ENCODE data around the gene SMG1.
"Not testable (repeated sequence)": the region's sequence is repeated elsewhere in the genome, so short reads cannot be mapped to it uniquely, and the experiment has no call there.

The SMG1 gene

DNA sequence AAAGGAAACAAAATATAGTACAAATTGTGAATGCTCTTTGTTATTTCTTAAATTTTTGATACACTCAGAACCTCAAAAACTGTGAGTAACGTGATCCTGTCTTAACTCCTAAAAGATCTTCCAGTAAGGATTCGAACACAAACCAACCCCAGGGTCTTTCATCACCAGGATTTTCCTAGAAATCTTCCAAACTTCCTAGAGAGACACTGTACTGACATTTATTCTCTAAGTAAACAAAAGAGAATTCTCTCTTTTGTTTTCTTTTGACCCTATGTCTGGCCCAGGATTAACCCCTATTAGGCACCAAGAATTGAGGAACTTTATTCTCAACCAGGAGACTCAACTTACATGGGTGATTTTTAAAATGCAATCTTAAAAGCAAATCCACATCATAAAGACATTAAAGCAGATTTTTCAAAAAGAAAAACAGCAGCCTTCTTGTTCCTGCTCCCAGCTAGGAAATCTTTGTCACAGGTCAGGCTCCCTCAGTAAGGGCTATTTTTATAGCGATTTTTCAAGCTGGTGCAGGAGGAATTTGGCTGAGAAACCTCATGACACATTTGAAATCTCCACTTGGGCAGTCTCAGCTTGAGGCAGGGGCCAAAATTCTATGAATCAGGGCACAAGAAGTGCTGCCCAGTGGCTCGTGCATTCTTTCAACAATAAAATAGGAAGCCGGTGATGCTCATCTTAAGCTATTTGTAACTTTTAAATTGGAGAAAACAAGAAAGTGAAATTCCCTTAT lies 6.2 kb upstream of the SMG1 start:
- DNase-seq = no peak

DNA sequence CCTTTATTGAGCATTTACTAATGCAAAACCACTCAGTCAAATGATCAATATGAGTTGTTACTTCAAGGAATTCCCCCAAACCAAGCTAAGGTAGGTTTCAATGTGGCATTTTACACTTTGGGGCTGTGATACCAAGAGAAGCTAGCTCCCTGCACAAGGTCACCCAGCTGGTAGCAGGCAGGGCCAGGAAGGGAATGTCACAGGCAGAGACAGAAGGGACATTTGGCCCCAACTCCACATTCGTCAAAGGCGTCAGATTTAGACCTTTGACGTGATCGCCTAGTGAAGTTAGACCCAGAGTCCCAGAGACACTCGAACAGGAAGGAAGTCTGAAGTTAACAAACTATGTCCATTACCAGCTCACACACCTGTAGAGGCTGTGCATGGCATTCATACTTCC lies 5.5 kb upstream of the SMG1 start:
- DNase-seq = no peak

DNA sequence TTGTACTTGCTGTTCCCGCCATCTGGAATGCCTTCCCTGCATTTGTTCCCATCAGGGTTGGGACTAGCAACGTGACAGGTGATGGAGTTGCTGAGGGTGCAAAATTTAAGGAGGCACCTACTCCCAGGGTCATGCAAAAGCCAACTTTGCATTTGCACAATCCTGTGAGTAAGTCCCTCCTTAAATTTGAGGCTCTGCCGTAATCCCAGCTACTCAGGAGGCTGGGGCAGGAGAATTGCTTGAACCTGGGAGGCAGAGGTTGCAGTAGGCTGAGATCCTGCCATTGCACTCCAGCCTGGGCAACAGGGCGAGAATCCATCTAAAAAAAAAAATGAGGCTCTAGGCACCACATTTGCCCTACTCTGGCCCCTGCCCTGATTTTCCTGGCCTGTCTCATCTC lies 3.9 kb upstream of the SMG1 start:
- not testable (repeated sequence) for DNase-seq

DNA sequence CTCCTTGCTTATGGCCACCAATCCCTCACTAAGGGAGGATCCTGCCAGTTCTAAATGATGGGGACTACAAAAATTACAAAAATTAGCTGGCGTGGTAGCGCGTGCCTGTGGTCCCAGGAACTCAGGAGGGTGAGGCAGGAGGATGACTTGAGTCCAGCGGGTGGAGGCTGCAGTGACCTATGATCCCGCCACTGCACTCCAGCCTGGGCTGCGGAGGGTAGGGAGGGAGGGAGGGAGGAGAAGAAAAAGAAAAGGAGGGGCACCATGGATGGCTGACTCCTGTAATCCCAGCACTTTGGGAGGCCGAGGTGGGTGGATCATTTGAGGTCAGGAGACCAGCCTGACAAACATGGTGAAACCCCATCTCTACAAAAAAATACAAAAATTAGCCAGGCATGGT lies 1.9 kb upstream of the SMG1 start:
- DNase-seq = not testable (repeated sequence)

DNA sequence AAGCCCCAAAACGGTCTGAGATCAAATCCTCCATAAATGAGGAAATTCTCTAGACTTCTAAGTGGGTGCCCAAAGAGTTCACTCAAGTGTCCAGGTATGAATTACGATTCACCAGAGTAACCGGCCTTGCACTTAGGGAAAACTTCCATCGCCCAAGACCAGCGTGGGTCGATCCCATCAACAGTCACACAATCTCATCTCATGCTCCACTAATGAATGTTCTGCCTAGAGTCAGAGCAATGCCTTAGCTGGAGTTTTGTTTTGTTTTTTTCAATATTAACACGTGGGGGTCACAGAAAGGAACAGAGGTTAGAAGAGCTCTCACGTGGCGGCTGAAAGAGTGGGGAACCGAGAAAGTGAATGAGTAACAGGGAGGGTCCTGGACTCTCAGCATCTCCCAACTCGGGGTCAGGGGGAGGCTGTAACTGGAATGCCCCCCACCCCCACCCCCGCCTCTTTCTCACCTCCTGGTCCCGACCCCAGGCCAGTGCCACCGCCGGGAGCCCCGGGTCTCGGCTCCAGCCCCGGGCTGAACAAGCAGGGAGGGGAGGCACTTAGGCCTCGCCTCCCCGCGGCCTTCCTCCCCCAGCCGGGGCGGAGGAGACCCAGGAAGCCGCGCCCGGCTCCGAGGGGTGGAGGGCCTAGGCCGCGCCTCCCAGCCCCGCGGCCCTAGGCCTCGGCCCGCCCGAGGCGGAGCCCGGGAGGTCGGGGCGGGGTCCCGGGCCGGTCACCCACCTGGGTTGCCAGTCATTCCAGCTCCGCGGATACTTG lies 808 bp downstream of the SMG1 start:
- peak; percentile 68 for DNase-seq

DNA sequence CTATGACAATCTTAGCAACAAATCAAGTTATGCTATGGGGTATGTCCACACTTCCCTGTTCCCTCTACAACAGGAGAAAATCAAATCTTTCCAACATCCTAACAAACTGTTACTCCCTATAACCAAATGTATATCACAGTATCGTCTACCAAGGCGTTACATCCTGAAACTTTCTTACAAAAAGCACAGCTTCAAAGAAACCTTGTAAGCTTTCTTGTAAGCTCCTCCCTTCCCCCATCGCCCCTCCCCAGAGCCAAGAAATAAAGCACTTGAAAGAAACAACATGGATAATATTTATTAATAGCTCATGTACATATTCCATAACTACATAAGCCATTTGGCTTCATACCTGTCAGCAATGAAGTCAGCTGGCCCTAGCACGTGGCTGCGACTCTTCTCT lies 2.3 kb downstream of the SMG1 start:
- not testable (repeated sequence) for DNase-seq

DNA sequence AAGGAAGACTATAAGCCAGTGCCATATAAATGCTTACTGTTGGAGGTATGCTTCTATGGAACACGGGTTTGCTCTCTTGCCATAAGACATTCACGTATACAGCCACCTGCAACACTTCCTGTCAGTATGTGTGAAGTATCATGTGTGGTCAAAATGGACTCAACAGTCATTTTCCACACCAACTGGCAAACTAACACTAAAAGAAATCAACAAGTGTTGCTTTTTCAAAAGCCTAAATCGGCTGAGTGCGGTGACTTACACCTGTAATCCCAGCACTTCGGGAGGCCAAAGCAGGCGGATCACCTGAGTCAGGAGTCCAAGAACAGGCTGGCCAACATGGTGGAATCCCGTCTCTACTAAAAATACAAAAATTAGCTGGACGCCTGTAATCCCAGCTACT lies 3.1 kb downstream of the SMG1 start:
- not testable (repeated sequence) for DNase-seq

DNA sequence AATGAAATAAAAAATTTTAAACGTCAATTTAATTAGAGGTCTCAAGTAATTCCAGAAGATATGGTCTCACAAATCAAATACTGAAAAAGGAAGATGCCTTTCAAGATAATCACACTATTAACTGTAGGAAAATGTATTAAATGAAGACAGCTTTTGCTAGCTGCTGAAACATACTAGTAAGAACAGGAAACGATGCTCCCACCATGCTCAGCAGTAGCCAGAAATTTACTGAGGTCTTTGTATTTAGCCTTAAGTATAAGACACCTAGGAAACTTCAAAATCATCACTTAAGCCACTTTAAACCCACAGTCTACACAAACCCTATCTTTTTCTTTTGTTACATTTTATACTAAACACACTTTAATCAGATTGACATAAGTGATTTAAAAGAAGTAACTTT lies 16.6 kb downstream of the SMG1 start:
- DNase-seq = not testable (repeated sequence)

DNA sequence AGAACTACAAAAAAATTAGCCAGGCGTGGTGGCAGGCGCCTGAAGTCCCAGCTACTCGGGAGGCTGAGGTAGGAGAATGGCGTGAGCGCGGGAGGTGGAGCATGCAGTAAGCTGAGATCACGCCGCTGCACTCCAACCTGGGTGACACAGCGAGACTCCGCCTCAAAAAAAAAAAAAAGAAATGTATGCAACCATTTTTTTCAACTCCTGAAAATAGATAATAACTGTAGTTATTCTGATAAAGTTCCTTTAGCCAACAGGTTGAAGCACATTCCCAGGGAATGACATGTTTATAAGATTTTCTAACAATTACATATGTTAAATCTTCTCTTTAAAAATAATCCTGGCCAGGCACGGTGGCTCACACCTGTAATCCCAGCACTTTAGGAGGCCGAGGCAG lies 17.5 kb downstream of the SMG1 start:
- DNase-seq = not testable (repeated sequence)

DNA sequence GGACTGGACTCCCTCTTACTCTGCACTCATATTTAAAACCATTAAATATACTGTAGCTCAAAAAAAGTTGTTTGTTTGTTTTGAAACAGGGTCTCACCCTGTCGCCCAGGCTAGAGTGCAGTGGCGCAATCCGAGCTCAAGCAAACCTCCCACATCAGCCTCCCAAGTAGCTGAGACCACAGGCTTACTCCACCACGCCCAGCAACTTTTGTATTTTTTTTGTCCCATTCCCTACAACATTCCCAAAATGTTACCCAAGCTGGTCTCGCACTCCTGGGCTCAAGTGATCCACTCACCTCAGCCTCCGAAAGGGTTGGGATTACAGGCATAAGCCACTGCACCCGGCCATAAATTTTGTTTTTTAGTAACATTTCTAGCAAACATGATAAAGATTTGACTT lies 23.4 kb downstream of the SMG1 start:
- DNase-seq = not testable (repeated sequence)

DNA sequence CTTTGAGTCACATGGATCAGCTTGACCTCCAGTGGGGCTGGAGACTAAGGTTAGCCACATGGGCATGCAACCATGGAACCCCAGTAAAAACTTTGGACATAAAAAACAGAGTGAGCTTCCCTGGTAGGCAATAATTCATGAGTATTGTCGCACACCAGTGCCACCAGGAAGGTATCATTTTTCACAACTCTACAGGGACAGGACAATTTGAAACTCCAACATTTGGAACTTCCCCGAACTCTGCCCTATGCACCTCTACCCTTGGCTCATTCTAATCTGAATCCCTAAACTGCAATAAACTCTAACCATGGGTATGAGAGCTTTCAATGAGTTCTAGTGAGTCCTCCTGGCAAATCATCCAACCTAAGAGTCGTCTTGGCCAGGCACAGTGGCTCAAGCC lies 24.2 kb downstream of the SMG1 start:
- DNase-seq = not testable (repeated sequence)

DNA sequence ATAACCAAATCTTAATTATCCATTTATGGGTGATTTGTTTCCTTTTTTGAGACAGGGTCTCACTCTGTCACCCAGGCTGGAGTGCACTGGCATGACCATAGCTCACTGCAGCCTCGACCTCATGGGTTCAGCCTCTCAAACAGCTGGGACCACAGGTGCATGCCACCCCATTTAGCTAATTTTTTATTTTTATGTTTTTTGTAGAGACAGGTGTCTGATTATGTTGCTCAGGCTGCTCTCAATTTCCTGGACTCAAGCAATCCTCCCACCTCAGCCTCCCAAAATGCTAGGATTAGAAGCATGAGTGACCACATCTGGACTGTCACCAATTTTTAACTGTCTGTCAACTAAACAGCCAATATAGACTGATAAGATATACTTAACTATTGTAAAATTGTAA lies 25.0 kb downstream of the SMG1 start:
- not testable (repeated sequence) for DNase-seq

DNA sequence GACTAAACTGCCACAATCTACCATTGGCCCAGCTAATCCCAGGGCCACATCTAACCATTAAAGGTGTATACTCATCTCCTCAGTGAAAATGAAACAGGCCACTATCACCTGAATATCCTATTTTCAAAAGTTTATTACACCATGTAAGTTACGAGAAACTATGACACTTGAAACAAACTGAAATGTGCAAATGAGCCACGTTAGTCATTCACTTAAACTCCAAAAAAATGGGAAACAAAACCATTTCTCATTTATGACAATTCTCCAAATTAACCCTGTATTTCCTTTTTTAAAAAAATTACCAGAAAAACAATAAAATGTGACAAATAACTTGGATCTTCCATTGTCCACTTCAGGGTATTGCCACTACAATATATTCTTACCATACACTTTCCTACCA lies 41.8 kb downstream of the SMG1 start:
- not testable (repeated sequence) for DNase-seq

DNA sequence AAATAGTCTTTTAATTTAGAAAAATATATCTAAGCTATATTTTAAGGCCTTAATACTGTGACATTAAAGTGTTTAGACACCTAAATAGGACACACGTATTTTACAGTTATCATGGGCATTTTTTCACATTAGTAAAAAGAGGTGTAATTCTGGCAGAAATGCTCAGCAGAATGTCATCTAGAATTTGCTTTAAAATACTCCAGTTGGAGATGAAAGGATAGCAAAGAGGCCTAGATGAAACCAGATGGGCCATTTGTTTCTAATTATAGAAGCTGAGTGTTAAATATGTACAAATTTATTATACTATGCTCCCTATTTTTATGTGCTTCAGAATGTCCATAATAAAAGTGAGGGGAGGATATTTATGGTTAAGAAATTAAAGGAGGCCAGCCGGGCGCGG lies 48.5 kb downstream of the SMG1 start:
- DNase-seq = not testable (repeated sequence)

DNA sequence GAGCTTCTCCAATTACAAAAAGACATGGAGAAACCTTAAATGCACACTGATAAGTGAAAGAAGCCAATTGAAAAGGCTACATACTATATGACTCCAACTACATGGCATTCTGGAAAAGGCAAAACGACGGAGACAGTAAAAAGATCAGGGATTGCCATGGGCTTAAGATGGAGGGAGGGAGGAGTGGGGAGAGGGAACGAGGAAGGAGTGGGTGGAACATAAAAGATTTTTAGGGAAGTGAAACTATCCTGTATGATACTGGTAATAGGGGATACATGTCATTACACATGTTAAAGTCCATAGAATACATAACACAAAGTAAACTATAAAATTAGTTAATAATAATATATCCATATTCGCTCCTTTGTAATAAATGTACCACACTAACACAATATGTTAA lies 48.9 kb downstream of the SMG1 start:
- DNase-seq = not testable (repeated sequence)

DNA sequence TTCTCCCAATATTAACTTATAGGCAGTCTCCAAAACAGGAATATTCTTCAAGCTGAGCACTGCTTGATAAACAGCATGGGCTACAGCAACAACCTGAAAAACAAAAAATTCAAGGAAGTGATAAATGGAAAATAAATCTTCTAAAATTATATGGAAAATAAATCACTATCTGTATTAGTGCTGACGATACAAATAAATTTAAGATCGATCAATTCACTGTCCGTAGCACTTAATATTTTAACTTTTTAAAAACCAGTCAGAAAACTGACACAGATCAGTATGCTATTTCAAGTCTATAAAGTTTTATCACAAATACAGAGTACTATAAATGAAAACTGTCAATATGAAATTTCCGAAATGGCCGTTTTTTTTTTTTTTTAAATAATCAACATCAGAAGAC lies 49.9 kb downstream of the SMG1 start:
- not testable (repeated sequence) for DNase-seq

DNA sequence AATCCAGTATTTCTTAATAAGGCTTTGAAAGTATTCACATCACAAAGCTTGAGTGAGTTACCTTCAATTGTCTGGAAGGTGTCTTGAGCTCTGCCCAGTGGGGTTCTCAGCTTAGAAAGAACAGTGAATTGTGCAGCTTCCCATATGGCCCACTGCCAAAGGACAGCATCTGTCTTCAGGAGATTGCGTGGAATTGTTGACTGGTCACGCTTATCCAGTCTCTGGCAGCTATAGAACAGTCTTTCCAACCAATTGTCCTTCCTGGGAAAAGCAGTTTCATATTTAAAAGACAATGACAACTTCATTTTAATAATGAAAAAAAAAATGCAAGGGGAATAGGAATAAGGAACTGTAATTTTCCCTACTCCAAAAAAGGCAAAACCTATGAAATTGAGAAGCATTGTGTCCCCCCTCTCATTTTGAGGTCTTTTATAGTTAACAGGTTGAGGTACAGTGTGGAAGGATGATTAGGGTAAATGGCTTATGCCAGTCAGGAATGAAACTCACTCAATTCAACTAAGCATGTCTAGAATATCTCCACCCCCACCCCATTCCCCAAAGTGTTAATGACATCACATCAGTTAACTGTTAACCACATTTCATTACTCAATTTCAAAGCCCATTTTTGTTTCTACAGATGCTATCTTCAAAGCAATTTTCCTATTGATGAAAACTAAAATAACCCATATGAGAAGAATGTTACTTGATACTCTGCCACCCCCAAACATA lies 57.0 kb downstream of the SMG1 start:
- DNase-seq = not testable (repeated sequence)

DNA sequence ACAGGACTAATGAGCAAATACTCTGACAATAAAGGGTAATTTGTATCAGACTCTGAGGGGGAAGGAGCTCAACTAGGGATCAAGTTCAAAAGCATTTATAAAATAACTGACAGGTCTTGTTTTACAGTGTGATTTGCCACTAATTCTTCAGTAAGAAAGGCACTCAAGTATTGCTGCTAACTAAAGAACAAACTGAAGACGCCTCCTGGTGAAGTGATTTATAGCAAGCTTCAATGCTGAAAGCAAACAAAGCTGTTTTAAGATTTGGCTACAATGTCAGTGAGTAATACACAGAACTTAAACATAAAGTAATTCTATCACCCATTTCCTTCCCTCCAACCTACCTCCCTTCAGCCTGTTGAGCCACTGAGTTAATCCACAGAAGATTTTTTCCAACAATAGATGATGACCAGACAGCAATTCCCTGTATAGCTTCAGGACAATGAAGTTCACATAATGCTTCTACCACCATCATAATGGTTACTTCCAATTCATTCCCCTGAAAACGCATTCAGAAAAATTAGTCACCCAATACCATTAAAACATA lies 59.9 kb downstream of the SMG1 start:
- DNase-seq = not testable (repeated sequence)

DNA sequence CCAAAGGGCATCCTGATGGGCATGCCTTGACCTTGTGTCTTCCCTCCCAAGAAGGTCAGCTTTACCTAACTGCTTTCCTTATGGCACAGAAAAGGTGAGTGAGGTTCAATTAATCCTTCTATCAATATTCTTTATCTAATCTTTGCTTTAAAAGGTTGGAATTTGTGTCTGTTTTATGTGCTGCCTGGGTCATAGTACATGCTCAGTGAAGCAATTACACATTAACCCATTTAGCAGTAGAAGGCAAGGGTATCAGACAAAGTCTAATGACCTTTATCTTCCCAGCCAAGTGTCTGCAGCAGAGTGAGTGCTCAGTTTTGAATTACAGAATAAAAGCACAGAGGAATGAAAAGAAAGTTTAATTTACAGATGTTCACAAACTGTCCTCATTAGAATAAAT lies 63.3 kb downstream of the SMG1 start:
- not testable (repeated sequence) for DNase-seq

DNA sequence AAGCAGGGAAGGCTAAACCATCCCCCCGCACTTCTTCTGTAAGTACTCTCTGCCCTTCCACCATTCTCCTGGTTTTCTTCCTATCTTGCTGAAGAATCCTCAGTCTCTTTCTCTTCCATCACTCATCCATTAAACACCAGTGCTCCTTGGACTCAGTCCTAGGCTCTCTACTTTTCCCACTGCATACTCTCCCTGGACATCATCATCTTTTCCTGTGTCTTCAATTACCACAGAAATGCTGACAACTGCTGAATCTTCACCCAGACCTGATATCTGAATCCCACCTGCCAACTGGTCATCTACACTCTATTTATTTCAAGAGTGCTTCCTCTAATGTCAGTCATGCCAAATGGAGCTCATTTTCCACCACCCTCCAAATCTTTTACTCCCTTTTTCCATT lies 71.0 kb downstream of the SMG1 start:
- no peak for DNase-seq

DNA sequence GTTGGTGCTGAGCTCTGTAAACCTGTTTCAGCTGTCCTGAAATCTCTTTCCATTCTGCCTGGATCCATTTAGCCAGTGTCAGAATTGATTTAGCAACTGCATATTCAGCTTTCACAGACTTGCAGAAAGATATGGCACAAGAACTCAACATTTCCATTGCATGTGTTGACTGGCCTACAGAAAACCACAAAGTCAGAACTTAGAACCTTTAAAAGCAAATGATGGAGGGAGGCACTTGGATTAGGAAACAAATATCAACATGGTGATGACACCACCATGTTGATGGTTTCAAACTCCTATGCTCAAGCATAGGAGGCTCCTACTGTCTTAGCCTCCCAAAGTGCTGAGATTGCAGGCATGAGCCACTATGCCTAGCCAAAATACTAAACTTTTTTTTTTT lies 72.5 kb downstream of the SMG1 start:
- no peak for DNase-seq

DNA sequence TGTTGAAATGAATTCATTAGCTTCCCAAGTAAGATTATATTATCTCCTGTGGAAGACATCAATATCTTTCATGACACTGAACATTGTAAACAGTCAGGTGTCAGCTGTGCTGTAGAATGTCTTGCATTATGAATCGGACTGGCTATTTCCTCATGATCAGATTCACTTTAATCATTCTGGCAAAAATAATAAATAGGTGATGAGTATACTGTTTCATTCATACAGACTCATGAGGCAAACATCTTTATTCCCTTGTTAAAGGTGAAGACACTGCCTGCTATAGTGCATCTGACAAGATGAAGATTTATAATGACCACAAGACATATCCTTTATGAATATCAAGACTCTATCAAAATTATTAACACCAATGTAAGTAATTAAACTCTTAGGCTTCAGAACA lies 73.6 kb downstream of the SMG1 start:
- no peak for DNase-seq

DNA sequence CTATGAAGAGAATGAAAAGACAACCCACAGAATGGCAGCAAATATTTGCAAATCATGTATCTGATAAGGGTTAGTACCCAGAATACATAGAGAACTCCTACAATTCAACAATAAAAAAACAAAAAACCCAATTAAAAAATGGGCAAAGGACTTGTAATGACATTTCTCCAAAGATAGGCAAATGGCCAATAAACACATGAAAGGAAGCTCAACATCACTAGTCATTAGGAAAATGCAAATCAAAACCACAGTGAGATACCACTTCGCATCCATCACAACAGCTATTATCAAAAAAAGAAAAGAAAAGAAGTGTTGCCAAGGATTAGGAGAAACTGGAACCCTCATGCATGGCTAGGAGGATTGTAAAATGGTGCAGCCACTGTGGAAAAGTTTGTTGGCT lies 79.8 kb downstream of the SMG1 start:
- no peak for DNase-seq
